A549 (cell line): ENCODE measurements around the gene SMOC1. TPM values are rescaled to one million over a fixed set of nuclear protein-coding genes. Genes with fewer than 3 reads are reported as not detected.

Experiments used
- ATAC-seq, 2 experiments: fragments of 200-7000 bp in 1 of 2; fragments of >200 bp in 1 of 2; cut with Nextera tagmentation in 1 of 2; cut with Tn5 transposase in 1 of 2; 3 replicates each; pipeline versions ENCODE4 v1.8.0 to v1.9.1; 2018 to 2020; ENCODE audit warnings: mild to moderate bottlenecking in 1 of 2, moderate library complexity in 1 of 2
- CTCF ChIA-PET: fragments of 300-600 bp; sonication (Branson Sonifier 250); formaldehyde crosslinking; extraction: SDS; loops from one replicate; lab custom pipeline; 2021; ENCODE audit warnings: antibody characterized with exemption, inconsistent platforms; lab: Yijun Ruan, JAX
- POLR2A ChIA-PET: fragments of 350-600 bp; formaldehyde crosslinking; extraction: SDS; loops from one replicate; lab custom pipeline; 2021; ENCODE audit warnings: antibody characterized with exemption, inconsistent platforms; lab: Yijun Ruan, JAX
- DNase-seq, 2 experiments: peaks; one replicate each; pipeline versions ENCODE4 v3.0.0 to v3.0.0-alpha.2; 2011 to 2016; ENCODE audit warnings: low read depth in 1 of 2, low spot score in 1 of 2
- FAIRE-seq: peaks from 2 replicates; lab custom pipeline; 2011; peaks lifted over from hg19 to GRCh38; lab: Jason Lieb, UNC
- H3K27ac ChIP-seq, 2 experiments: fragments of >200 bp; sonication (Bioruptor Twin); formaldehyde crosslinking; 3 replicates each; pipeline ENCODE4 v1.5.1; 2016 to 2017
- H3K4me1 ChIP-seq: fragments of >200 bp; sonication (Bioruptor Twin); formaldehyde crosslinking; 3 replicates; pipeline ENCODE4 v1.6.1; 2016
- H3K4me2 ChIP-seq: fragments of >200 bp; sonication (Bioruptor Twin); formaldehyde crosslinking; 3 replicates; pipeline ENCODE4 v1.6.1; 2016
- H3K4me3 ChIP-seq: fragments of >200 bp; sonication (Bioruptor Twin); formaldehyde crosslinking; 3 replicates; pipeline ENCODE4 v1.5.1; 2016
- H3K9me3 ChIP-seq: fragments of >200 bp; sonication (Bioruptor Twin); formaldehyde crosslinking; 3 replicates; pipeline ENCODE4 v1.6.1; 2016
- BHLHE40 ChIP-seq: IDR thresholded peaks from 2 replicates; pipeline ENCODE4 v1.6.1; 2012; ENCODE audit warnings: low read depth, low read length, inconsistent platforms
- CEBPB ChIP-seq, 2 experiments: fragments of >200 bp in 1 of 2; sonication (Bioruptor Twin) in 1 of 2; formaldehyde crosslinking in 1 of 2; IDR thresholded peaks; 2 replicates each; pipeline ENCODE4 v1.6.1; 2012 to 2016
- CHD2 ChIP-seq: fragments of 150-350 bp; IDR thresholded peaks from 2 replicates; pipeline ENCODE4 v1.6.1; 2014; ENCODE audit warnings: low read length; ENCODE audit not compliant: partially characterized antibody
- EHF ChIP-seq: fragments of 250-450 bp; sonication (Bioruptor Pico); IDR thresholded peaks from 2 replicates; pipeline ENCODE4 v1.5.0; 2020; ENCODE audit warnings: mild to moderate bottlenecking
- EHMT2 ChIP-seq: fragments of 200-600 bp; sonication (generic); IDR thresholded peaks from 2 replicates; pipeline ENCODE4 v1.6.1; 2016; ENCODE audit warnings: antibody characterized with exemption, low read depth, mild to moderate bottlenecking, moderate library complexity
- EP300 ChIP-seq, 2 experiments: fragments of >200 bp; sonication (Bioruptor Twin); formaldehyde crosslinking; IDR thresholded peaks; 2 replicates in 1 of 2; 3 replicates in 1 of 2; pipeline ENCODE4 v1.6.1; 2016 to 2017
- ESRRA ChIP-seq: fragments of 150-350 bp; IDR thresholded peaks from 2 replicates; pipeline ENCODE4 v1.6.1; 2014; ENCODE audit warnings: mild to moderate bottlenecking, low read length, borderline replicate concordance
- GATA3 ChIP-seq: IDR thresholded peaks from 2 replicates; pipeline ENCODE4 v1.6.1; 2012; ENCODE audit warnings: borderline replicate concordance
- HEYL ChIP-seq: fragments of 250-450 bp; sonication (Bioruptor Pico); IDR thresholded peaks from 2 replicates; pipeline ENCODE4 v1.8.0; 2021; ENCODE audit warnings: mild to moderate bottlenecking, moderate library complexity
- JUNB ChIP-seq: fragments of >200 bp; sonication (Bioruptor Twin); formaldehyde crosslinking; IDR thresholded peaks from 2 replicates; pipeline ENCODE4 v1.6.1; 2016
- KDM1A ChIP-seq: fragments of 200-600 bp; sonication (generic); IDR thresholded peaks from 2 replicates; pipeline ENCODE4 v1.6.1; 2016; ENCODE audit warnings: low read depth, mild to moderate bottlenecking
- MAFK ChIP-seq: fragments of 450-650 bp; IDR thresholded peaks from 2 replicates; pipeline ENCODE4 v1.6.1; 2014; ENCODE audit not compliant: partially characterized antibody
- NPAS2 ChIP-seq: fragments of 250-450 bp; sonication (Bioruptor Pico); IDR thresholded peaks from 2 replicates; pipeline ENCODE4 v1.8.0; 2022; ENCODE audit warnings: mild to moderate bottlenecking, moderate library complexity, borderline replicate concordance
- PHF8 ChIP-seq: fragments of 200-600 bp; sonication (generic); IDR thresholded peaks from 2 replicates; pipeline ENCODE4 v1.6.1; 2016; ENCODE audit warnings: low read depth, mild to moderate bottlenecking, antibody characterized with exemption, moderate library complexity, borderline replicate concordance
- POLR2AphosphoS2 ChIP-seq: conservative IDR thresholded peaks from 2 replicates; pipeline ENCODE4 v1.6.1; 2012; ENCODE audit warnings: low read length, improper control_type of control experiment, inconsistent platforms
- RARB ChIP-seq: fragments of 250-450 bp; sonication (Bioruptor Pico); IDR thresholded peaks from 2 replicates; pipeline ENCODE4 v1.8.0; 2021; ENCODE audit warnings: mild to moderate bottlenecking, moderate library complexity
- ZC3H11A ChIP-seq: fragments of 450-650 bp; IDR thresholded peaks from 2 replicates; pipeline ENCODE4 v1.6.1; 2014; ENCODE audit warnings: antibody characterized with exemption, mild to moderate bottlenecking
- ZFP36 ChIP-seq: fragments of 450-650 bp; IDR thresholded peaks from 2 replicates; pipeline ENCODE4 v1.6.1; 2014; ENCODE audit warnings: borderline replicate concordance; ENCODE audit not compliant: partially characterized antibody
- ZNF302 ChIP-seq: fragments of 250-450 bp; sonication (Bioruptor Pico); IDR thresholded peaks from 2 replicates; pipeline ENCODE4 v1.9.0; 2021; ENCODE audit warnings: inconsistent platforms, mild to moderate bottlenecking, moderate library complexity
- WGBS: methylation state at CpG from one replicate; pipeline ENCODE4 v1.1.6; 2017; ENCODE audit errors: missing lambda C conversion rate; 5-methylcytosine and 5-hydroxymethylcytosine counted together
- polyA plus RNA-seq, 4 experiments: library from polyadenylated mRNA; depleted of rRNA in 3 of 4; stranded (reverse); fragments of >200 nt; fragmentation: RNase III in 1 of 4; extraction: RNeasy Plus Mini Kit Qiagen cat#74134 plus additional on column Dnase treatment in 1 of 4; gene quantifications; 2 replicates in 3 of 4; 3 replicates in 1 of 4; pipeline ENCODE4 v1.2.3, GENCODE V29; 2011 to 2017
- TF ChIP-seq, protein P1 (sequence below): fragments of 450-650 bp; IDR thresholded peaks from 2 replicates; pipeline ENCODE4 v1.6.1; 2014; ENCODE audit warnings: antibody characterized with exemption
- TF ChIP-seq, protein P2 (sequence below): fragments of >200 bp; sonication (Bioruptor Twin); formaldehyde crosslinking; IDR thresholded peaks from 3 replicates; pipeline ENCODE4 v1.6.1; 2016
- TF ChIP-seq, protein P3 (sequence below): IDR thresholded peaks from 2 replicates; pipeline ENCODE4 v1.6.1; 2012
- TF ChIP-seq, protein P4 (sequence below): IDR thresholded peaks from 2 replicates; pipeline ENCODE4 v1.6.1; 2012; ENCODE audit warnings: low read depth, borderline replicate concordance
- TF ChIP-seq, protein P5 (sequence below): fragments of 200-600 bp; sonication (generic); IDR thresholded peaks from 2 replicates; pipeline ENCODE4 v1.6.1; 2016; ENCODE audit warnings: antibody characterized with exemption, mild to moderate bottlenecking, moderate library complexity
- TF ChIP-seq, protein P6 (sequence below): fragments of 150-350 bp; IDR thresholded peaks from 2 replicates; pipeline ENCODE4 v1.6.1; 2014; ENCODE audit warnings: low read depth, mild to moderate bottlenecking, low read length

SMOC1 gene
- polyA plus RNA-seq, 2 of the 4 experiments (the other 2 are of a cell fraction) = 12.2 to 18.4 TPM

DNA sequence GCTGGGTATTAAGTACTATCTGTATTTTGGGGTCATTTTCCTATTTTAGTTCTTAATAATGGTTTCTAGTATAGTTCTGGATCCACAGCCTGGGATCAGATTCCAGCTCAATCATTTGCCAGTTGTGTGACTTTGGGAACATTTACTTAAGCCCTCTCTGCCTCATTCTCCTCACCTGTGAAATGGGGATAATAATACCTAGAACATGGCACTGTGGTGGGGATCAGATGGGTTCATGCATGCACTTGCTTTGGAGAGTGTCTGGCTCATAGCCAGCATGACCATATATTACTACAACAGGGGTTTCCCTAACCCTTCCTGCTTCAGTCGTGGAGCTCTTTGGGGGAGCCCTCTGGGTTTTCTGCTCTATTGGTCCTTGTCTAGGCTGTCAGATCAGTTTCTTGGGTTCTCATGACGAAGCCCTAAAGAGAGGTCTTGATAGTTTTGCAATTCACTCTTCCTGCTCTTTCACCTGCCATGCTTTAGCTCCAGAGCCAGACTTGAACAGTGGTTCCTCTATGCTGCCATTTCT lies 34.1 kb upstream of the SMOC1 start:
- peaks cover 3% of the 10 kb centered on the region; the same call in 1 of the 3 replicates for H3K4me1 ChIP-seq
- no peaks in the 10 kb centered on the region for H3K9me3 ChIP-seq
- CTCF ChIA-PET = interaction anchor here (0.6 to 5.6 kb wide), 3 partner anchors 9 to 183 kb away, joined by 3 to 18 read pairs (median 15); no protein-coding TSS in a partner anchor
- ATAC-seq (no peak), DNase-seq (no peak), FAIRE-seq (no peak)
- H3K27ac ChIP-seq = no peak overlapping the region
- H3K4me2 ChIP-seq = no peak overlapping the region
- no peak for TF ChIP-seq BHLHE40
- TF ChIP-seq MAFK = no peak
- TF ChIP-seq, protein P1, sequence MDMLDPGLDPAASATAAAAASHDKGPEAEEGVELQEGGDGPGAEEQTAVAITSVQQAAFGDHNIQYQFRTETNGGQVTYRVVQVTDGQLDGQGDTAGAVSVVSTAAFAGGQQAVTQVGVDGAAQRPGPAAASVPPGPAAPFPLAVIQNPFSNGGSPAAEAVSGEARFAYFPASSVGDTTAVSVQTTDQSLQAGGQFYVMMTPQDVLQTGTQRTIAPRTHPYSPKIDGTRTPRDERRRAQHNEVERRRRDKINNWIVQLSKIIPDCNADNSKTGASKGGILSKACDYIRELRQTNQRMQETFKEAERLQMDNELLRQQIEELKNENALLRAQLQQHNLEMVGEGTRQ = no peak
- no peak for TF ChIP-seq CEBPB (IDR thresholded peaks at IDR 0.05)
- TF ChIP-seq, protein P2, sequence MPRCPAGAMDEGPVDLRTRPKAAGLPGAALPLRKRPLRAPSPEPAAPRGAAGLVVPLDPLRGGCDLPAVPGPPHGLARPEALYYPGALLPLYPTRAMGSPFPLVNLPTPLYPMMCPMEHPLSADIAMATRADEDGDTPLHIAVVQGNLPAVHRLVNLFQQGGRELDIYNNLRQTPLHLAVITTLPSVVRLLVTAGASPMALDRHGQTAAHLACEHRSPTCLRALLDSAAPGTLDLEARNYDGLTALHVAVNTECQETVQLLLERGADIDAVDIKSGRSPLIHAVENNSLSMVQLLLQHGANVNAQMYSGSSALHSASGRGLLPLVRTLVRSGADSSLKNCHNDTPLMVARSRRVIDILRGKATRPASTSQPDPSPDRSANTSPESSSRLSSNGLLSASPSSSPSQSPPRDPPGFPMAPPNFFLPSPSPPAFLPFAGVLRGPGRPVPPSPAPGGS = no peak
- TF ChIP-seq EP300 (IDR thresholded peaks at IDR 0.05) = no peak
- TF ChIP-seq EHMT2 = no peak
- TF ChIP-seq, protein P3, sequence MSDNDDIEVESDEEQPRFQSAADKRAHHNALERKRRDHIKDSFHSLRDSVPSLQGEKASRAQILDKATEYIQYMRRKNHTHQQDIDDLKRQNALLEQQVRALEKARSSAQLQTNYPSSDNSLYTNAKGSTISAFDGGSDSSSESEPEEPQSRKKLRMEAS = no peak
- TF ChIP-seq JUNB = no peak
- TF ChIP-seq NPAS2 (CRISPR knock-in tag) = no peak
- TF ChIP-seq, protein P4, sequence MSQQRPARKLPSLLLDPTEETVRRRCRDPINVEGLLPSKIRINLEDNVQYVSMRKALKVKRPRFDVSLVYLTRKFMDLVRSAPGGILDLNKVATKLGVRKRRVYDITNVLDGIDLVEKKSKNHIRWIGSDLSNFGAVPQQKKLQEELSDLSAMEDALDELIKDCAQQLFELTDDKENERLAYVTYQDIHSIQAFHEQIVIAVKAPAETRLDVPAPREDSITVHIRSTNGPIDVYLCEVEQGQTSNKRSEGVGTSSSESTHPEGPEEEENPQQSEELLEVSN = no peak
- no peak for TF ChIP-seq HEYL (CRISPR knock-in tag)
- TF ChIP-seq KDM1A = no peak
- no peak for TF ChIP-seq ZC3H11A
- no peak for TF ChIP-seq GATA3
- no peak for TF ChIP-seq ZNF302 (CRISPR knock-in tag)
- no peak for TF ChIP-seq EHF (CRISPR knock-in tag)
- POLR2A ChIA-PET = no interaction called here
- WGBS = 43% methylated on average over 2 of the region's 2 CpGs
- H3K4me3 ChIP-seq = no peak overlapping the region

DNA sequence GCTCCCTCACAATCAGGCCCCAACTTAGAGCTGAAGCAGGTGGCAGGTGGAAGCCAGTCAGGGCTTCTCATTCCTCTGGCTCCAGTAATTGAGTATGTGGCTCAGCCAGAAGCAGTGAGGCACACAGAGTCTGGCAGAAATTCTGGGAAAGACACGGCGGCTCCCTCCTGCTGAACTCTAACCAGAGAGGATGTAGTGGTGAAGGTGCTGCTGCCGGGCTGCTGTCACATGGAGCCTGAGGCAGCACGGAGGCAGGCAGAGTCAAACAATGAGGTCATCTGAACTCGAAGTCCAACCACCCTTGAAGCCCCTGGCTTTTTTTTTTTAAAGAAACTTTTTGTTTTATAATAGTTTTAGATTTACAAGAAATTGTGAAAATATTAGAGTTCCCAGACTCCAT lies 33.4 kb upstream of the SMOC1 start:
- ChIA-PET POLR2A (no interaction called here), CTCF (interaction anchor here (0.6 to 5.6 kb wide), 3 partner anchors 8 to 182 kb away, joined by 3 to 18 read pairs (median 15); no protein-coding TSS in a partner anchor)
- no peak for TF ChIP-seq ZFP36
- no peak for TF ChIP-seq EHF (CRISPR knock-in tag)
- TF ChIP-seq, protein P5, sequence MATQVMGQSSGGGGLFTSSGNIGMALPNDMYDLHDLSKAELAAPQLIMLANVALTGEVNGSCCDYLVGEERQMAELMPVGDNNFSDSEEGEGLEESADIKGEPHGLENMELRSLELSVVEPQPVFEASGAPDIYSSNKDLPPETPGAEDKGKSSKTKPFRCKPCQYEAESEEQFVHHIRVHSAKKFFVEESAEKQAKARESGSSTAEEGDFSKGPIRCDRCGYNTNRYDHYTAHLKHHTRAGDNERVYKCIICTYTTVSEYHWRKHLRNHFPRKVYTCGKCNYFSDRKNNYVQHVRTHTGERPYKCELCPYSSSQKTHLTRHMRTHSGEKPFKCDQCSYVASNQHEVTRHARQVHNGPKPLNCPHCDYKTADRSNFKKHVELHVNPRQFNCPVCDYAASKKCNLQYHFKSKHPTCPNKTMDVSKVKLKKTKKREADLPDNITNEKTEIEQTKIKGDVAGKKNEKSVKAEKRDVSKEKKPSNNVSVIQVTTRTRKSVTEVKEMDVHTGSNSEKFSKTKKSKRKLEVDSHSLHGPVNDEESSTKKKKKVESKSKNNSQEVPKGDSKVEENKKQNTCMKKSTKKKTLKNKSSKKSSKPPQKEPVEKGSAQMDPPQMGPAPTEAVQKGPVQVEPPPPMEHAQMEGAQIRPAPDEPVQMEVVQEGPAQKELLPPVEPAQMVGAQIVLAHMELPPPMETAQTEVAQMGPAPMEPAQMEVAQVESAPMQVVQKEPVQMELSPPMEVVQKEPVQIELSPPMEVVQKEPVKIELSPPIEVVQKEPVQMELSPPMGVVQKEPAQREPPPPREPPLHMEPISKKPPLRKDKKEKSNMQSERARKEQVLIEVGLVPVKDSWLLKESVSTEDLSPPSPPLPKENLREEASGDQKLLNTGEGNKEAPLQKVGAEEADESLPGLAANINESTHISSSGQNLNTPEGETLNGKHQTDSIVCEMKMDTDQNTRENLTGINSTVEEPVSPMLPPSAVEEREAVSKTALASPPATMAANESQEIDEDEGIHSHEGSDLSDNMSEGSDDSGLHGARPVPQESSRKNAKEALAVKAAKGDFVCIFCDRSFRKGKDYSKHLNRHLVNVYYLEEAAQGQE = no peak
- TF ChIP-seq, protein P3 = no peak
- TF ChIP-seq POLR2AphosphoS2 = no peak
- no peak for TF ChIP-seq ESRRA
- TF ChIP-seq KDM1A = no peak
- TF ChIP-seq, protein P4 = no peak
- TF ChIP-seq BHLHE40 = no peak
- TF ChIP-seq, protein P2 = no peak
- TF ChIP-seq JUNB = no peak
- TF ChIP-seq RARB = no peak
- no peak for TF ChIP-seq CHD2
- TF ChIP-seq, protein P6, sequence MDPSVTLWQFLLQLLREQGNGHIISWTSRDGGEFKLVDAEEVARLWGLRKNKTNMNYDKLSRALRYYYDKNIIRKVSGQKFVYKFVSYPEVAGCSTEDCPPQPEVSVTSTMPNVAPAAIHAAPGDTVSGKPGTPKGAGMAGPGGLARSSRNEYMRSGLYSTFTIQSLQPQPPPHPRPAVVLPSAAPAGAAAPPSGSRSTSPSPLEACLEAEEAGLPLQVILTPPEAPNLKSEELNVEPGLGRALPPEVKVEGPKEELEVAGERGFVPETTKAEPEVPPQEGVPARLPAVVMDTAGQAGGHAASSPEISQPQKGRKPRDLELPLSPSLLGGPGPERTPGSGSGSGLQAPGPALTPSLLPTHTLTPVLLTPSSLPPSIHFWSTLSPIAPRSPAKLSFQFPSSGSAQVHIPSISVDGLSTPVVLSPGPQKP = no peak
- TF ChIP-seq PHF8 = no peak
- TF ChIP-seq ZNF302 (CRISPR knock-in tag) = no peak
- ATAC-seq (no peak; a peak in 1 of 6 replicates), FAIRE-seq (no peak), DNase-seq (no peak)
- no peak overlapping the region for H3K4me2 ChIP-seq
- no peak overlapping the region for H3K27ac ChIP-seq
- no peak overlapping the region for H3K4me3 ChIP-seq
- H3K9me3 ChIP-seq = no peaks in the 10 kb centered on the region
- 30% methylated on average over 4 of the region's 5 CpGs for WGBS
- peaks cover 3% of the 10 kb centered on the region; the same call in 1 of the 3 replicates for H3K4me1 ChIP-seq
